GM21737 (cell line): ENCODE data around the gene LCLAT1.
"Not testable (repeated sequence)": the region's sequence is repeated elsewhere in the genome, so short reads cannot be mapped to it uniquely, and the experiment has no call there.

Source experiments
- ATAC-seq: cut with Tn5 transposase; IDR thresholded peaks from one replicate; pipeline ENCODE4 v1.9.1; 2021; ENCODE audit warnings: mild to moderate bottlenecking, moderate library complexity; ENCODE audit not compliant: unreplicated experiment

LCLAT1 gene

DNA sequence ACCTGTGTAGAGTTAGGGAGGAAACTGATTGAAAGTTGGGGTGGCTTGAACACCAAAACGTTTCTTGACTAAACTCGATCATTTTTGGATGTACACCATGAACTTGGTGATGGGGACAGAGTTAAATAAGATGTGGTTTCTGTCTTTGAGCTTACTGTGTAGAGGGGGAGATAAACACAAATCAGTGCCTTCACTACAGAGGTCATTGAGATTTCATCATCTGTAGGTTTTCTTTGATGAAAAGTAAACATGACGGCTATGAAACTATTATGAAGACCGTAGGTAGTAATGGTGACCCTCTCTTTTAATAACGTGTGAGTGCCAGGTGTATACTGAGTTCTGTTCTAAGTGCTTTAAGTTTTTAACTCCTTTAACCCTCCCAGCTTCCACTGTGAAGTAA lies 6.5 kb downstream of the LCLAT1 start:
- ATAC-seq = no peak

DNA sequence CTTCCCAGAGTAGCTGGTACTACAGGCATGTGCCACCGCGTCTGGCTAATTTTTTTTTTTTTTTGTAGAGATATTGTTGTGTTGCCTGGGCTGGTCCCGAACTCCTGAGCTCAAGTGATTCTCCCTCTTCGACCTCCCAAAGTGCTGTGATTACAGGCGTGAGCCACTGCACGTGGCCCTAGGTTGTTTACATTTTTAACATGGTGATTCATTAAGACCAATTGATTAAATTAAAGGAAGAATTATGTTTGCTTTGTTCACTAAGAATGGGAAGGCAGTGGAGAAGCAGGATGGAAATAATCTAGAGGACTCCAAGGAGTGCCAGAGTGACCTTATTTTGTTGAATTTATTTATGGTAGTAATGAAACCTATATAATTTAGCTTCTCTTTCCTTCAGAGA lies 7.5 kb downstream of the LCLAT1 start:
- ATAC-seq = no peak

DNA sequence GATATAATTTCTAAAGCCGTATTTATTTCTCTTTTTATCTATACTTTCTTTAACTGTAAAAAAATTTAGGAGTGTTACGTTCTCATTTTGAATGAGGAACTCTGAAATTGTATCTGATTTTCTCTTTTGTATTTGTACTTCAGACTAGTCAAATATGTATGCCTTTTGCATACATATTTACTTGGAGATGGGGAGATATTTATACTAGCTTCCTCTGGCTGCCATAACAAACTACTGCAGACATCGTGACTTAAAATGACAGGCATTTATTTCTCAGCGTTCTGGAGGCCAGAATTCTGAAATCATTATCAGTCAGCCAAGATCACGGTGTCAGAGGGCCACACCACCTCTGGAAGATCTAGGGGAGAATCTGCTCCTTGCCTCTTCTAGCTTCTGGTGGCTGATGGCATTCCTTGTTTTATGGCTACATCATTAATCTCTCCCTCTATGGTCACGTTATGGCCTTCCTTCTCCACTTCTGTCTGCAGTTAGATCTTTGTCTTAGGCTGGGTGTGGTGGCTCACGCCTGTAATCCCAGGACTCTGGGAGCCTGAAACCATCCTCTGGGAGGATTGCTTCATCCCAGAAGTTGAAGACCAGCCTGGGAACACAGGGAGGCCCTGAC lies 8.2 kb downstream of the LCLAT1 start:
- ATAC-seq = no peak

DNA sequence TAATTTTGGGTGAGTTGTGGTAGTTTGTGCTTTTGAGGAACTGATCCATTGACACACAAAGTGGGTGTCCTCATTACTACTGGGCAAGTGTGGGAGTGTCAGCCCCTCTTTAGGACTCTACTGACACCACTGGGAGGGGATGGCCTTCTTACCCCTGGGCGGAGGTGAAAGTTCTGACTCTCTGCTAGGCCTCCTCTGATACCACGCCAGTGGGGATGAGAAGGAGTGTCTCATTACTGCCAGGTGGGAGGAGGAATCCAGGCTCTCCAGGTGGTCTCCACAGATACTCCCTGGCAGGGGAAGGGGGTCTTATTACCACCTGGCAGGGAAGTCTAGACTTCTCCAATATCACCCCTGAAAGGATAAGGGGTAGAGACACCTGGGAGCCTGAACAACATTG lies 9.1 kb downstream of the LCLAT1 start:
- no peak for ATAC-seq

DNA sequence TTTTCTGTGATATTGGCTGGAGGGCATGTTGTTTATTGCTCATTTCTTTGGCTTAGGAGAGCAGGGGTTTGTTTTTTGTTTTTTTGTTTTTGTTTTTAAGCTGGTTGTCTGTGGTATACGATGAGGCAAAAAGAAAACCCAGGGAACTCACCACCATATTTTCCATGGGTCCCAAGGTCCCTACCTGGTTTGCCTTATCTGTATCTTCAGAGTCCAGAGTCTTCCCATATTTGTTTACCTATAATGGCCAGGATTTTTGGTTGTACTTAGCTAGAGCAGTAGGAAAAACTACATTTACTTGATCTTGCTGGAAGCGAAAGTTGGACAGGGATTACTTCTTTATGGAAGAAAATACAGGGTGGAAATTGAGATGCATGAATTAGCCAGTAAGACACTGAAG lies 9.5 kb downstream of the LCLAT1 start:
- ATAC-seq = no peak

DNA sequence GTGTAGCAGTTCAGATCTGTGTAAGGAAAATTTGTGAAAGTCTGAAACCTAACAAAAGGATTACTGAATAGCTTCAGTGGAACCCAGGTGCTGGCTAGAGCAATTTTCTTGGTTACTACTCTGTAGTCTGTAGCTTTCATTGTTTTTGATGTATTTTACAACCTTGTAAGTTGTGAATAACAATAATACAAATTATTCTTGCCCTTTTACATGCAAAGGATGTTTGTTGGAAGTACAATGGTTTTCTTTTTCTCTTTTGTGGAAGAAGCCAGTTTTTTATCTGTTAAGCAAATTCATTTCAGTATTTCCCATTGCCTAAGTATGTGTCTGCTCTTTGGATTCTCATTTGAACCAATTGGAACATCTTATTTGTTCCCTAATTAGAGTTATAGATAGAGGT lies 10.2 kb downstream of the LCLAT1 start:
- no peak for ATAC-seq

DNA sequence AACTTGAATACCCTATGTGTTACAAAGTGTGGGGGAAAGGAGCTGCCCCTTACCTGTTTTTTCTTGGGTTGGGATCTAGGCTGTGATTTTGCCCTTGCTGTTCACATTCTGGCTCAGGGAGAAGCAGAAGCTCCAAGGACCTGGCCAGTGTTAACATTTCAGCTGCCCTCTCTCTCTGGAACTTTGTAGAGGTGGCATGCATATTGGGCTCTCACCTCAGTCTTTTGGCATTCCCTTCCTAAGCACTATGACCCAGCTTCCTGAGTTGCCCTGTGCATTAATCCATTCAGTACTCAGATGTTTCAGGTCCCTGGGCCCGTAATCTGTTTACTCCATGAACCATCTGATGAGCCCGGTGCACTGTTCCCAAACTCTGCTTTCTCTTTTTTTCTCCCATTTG lies 12.1 kb downstream of the LCLAT1 start:
- ATAC-seq = no peak

DNA sequence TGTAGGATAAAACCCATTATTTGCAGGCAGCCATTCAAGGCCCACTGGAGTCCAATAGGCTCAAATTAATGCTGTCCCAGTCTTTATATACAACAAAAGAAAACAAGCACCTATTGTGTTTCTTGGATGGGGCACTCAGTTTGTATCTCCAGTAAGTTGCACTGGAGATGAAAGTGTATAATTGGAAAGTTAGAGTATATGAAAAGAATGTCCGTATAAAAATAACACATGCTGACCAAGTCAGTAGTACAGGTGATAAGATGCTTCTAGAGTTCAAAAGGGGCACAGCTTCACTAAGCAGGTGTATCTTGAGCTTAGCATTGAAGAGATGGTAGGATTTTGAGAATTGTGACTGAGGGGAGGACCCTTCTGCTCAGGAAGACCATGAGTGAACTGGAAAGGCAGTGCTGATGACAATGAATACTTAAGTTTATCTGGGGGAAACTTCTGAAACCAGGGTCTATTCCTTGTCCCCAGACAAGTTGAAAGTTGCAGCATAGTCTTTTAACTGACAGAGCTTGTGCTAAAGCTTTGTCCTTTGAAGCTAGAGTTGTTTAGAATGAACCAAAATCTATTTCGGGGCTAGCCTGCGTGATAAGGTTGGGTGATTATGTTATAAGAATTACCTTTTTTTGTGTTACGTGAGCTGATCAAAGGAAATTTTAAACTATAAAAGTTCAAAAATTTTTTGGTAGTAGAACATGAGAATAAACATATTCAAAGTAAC lies 15.2 kb downstream of the LCLAT1 start:
- no peak for ATAC-seq

DNA sequence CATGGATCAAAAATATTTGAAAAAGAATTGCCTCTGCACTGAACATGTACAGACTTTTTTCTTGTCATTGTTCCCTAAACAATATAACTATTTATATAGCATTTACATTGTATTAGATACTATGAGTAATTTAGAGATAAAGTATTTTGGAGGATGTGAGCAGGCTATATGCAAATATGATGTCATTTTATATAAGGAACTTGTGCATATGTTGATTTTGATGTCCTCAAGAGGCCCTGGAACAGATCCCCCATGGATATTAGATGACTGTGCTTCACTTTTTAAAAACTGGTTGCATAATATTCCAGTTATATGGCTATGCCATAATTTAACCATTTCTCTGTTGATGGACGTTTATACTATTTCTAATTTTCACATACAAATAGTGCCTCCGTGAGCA lies 16.5 kb downstream of the LCLAT1 start:
- no peak for ATAC-seq

DNA sequence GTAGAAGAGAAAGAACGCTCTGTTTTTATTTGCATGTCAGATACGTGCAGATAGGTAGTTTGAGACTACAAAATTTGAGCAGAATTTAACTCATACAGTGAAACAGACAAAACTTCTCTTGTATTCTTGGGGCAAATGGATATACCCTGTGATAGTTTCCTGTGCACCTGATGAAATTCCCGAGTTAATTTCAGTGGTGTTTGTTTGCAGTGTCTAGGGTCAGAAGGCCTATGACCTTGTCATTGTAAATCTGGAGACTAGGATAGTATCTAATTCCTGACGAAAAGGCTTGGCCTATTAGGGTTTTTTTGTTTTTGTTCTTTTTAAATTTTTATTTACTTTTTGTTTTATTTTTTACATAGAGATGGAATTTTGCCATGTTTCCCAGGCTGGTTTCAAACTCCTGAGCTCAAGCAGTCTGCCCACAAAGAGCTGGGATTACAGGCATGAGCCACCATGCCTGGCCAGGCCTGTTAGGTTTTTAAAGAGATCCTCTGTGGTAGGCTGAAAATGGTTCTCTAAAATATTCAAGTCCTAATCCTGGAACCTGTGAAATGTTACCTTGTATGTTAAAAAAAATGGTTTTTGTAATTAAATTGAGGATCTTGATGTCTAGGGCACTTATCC lies 17.6 kb downstream of the LCLAT1 start:
- ATAC-seq = no peak

DNA sequence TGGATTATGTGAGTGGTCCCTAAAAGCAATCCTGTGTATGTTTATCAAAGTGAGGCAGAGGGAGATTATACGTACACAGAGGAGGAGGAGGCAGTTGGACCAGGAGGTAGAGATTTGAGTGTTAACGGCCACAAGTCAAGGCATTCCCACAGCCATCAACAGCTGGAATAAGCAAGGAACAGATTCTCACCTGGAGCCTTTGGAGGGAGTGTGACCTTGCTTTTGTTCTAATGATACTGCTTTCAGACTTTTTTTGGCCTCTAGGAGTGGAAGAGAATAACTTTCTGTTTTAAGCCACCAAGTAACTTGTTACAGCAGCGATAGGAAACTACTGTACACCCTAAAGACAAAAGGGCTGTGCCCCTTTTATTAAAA lies 18.1 kb downstream of the LCLAT1 start:
- no peak for ATAC-seq

DNA sequence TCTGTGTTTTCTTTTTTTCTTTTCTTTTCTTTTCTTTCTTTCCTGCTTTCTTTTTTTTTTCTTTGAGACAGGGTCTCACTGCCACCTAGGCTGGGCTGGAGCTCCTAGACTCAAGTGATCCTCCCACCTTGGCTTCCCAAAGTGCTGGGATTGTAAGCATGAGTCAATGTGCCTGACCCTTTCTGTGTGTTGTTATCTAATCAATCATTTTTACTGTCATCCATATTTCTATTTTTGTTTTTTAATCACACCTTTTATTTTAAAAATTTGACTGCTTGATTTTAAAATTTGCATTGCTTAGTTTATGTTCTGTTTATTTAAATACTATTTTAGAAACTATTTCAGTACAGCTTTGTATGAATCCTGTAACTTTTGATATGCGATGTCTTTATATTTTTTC lies 19.2 kb downstream of the LCLAT1 start:
- no peak for ATAC-seq

DNA sequence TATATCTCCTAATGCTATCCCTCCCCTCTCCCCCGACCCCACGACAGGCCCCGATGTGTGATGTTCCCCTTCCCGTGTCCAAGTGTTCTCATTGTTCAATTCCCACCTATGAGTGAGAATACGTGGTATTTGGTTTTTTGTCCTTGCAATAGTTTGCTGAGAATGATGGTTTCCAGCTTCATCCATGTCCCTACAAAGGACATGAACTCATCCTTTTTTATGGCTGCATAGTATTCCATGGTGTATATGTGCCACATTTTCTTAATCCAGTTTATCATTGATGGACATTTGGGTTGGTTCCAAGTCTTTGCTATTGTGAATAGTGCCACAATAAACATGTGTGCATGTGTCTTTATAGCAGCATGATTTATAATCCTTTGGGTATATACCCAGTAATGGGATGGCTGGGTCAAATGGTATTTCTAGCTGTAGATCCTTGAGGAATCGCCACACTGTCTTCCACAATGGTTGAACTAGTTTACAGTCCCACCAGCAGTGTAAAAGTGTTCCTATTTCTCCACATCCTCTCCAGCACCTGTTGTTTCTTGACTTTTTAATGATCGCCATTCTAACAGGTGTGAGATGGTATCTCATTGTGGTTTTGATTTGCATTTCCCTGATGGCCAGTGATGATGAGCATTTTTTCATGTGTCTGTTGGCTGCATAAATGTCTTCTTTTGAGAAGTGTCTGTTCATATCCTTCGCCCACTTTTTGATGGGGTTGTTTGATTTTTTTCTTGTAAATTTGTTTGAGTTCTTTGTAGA lies 20.2 kb downstream of the LCLAT1 start:
- not testable (repeated sequence) for ATAC-seq

DNA sequence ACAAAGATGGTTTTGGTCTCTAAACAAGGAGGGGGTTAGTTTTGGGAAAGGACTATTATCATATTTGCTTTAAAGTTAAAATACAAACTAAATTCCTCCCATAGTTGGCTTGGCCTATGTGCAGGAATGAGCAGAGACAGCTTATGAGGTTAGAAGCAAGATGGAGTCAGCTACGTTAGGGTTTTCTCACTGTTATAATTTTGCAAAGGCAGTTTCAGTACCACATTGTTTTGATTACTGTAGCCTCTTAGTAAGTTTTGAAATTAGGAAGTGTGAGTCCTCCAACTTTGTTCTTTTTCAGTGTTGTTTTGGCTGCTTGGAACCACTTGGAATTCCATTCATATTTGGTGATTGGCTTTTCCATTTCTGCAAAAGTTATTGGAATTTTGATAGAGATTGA lies 23.4 kb downstream of the LCLAT1 start:
- no peak for ATAC-seq

DNA sequence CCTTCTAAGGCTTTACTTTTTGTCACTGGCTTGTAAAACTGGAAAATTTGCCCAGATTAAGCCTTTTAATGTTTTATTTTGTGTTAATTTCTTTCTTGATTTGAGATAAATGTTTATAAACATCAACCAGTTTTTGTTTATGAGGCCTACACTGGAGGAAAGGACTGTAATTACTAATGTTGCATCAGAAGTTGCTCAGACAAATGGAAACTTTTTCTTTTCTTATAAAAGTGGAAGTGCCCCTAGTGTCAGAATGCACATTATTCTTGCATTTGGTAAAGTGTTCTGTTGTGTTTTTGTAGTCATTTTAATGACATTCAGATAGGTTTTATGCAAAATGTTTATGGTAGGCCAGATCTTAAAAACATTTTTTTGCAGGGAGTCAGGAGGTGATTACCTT lies 25.3 kb downstream of the LCLAT1 start:
- no peak for ATAC-seq

DNA sequence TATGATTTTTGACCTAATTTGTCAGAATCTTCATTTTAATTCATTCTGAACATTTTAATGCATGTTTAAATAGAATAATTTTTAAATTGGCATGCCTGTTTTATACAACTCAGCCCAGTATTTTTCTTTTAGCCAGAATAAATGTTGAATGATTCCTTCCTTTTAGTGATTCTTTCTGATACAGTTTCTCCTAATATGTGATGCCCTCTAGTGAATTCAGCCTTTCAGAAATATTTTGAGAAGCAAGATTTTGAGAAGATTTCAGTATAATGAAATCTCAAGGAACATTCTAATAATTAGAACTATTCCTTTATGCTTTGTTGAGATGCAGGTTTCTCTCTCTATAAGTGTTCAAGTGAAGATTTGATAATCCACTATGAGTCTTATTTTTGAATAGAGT lies 28.5 kb downstream of the LCLAT1 start:
- no peak for ATAC-seq

DNA sequence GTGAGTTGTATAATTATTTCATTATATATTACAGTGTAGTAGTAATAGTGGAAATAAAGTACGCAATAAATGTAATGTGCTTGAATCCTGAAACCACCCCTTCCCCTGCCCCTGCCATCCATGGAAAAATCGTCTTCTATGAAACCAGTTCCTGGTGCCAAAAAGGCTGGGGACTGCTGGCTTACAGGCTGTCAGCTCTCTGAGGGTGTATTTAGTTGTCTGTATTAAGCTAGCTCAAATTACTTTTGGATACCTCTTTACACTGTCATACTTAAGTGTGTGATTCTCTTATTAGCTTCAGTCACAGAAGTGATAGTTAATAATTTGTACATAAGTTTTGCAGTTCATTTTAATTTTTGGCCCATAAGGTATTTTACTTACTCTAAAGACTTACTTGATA lies 29.6 kb downstream of the LCLAT1 start:
- ATAC-seq = no peak

DNA sequence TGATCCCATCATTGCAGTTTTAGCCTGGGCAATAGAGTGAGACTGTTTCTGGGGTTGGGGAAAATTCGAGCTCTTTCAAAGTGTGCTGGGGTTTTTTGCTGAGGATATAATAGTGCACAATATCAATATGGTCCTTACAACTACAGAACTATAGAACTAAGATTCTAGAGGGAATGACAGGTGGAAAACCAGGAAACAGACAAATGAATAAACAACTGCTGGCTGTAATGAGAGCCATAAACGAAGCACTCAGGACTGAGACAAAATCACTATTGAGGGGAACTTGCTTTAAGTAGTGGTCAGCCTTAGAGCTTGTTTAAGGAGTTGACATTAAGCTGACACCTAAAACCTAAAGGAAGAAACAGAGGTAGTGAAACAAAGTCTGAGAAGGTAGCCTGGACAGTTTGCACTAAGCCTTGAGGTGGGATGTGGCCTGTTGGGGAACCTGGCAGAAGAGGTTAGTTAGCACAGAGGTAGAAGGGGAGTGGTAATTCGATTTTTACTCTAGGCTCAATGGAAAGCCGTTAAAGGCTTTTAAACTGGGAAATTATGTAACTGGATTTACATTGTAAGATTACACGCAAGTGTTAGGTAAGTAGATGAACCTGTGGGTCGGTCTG lies 33.8 kb downstream of the LCLAT1 start:
- ATAC-seq = no peak

DNA sequence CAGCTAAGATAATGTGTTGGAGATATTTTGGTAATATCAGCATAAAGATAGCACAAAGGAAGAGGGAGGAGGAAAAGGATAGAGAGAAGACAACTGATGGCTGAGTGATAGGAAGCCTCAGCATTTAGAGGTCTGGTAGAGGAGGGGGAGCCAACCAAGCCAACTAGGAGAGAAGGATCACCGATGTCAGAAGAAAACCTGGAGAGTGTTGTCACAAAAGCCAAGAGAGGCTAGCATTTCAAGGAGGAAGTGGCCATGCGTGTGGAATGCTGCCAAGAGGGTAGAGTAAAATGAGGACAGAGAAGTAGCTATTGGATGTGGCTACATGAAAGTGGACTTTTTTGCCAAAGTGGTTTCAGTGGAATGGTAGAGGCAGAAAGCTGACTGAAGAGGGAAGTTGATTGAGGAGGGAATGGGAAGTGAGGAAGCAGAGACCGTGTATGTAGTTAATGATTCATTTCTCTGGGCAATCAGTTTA lies 34.3 kb downstream of the LCLAT1 start:
- no peak for ATAC-seq

DNA sequence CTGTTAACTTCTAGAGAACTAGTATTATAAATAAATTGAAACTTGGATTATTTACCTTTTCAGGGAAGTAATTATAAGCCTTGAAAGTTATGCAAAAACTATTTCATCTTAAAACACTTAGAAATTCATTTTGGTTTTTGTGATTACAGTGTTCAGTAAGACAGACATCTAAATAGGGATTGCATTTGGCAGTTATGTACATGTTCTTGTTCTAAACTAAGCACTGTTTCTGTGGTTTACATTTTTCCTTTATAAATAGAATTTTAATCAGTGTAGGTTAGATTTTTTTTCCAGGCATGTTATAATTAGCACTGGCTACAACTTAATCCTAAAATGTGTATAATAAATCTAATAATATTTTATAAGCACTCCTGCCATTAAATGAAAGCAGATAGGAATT lies 35.0 kb downstream of the LCLAT1 start:
- ATAC-seq = no peak

DNA sequence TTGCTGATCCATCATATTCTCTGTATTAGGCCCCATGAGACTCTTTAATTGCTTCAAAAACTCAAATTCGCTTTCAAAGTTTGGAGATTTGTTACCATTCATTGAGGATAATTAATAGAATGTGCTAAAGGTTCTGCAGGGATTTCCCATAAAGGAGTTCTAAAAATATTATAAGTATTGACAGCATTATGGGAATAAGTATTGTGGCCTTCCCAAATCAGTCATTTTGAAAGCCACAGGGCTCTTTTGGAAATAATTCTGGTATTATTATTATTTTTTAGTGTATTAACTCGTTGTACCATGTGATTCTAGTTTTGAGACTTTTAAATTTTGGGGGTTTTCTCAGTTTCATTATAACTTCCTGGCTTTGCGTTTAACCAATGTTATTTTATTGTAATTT lies 37.1 kb downstream of the LCLAT1 start:
- ATAC-seq = no peak
